HUES64 (cell line): ENCODE data around the gene ASS1.

Experiments used
- H3K27ac ChIP-seq: 2 replicates; pipeline ENCODE4 v1.7.0; 2013; ENCODE audit warnings: low read depth, low read length, inconsistent platforms
- H3K27me3 ChIP-seq: 2 replicates; pipeline ENCODE4 v1.6.1; 2013; ENCODE audit warnings: mild to moderate bottlenecking, low read length; ENCODE audit not compliant: insufficient read depth
- H3K36me3 ChIP-seq: 2 replicates; pipeline ENCODE4 v1.6.1; 2013; ENCODE audit warnings: mild to moderate bottlenecking, low read length; ENCODE audit not compliant: insufficient read depth
- H3K4me1 ChIP-seq: 2 replicates; pipeline ENCODE4 v1.6.1; 2013; ENCODE audit warnings: mild to moderate bottlenecking, low read length, moderate library complexity; ENCODE audit not compliant: insufficient read depth
- H3K4me3 ChIP-seq: 2 replicates; pipeline ENCODE4 v1.5.1; 2013; ENCODE audit warnings: mild to moderate bottlenecking, low read length, moderate library complexity
- H3K9ac ChIP-seq: 2 replicates; pipeline ENCODE4 v1.6.1; 2013; ENCODE audit warnings: mild to moderate bottlenecking, low read depth, low read length
- H3K9me3 ChIP-seq: 2 replicates; pipeline ENCODE4 v1.6.1; 2013; ENCODE audit warnings: low read depth, low read length; ENCODE audit not compliant: insufficient read depth
- WGBS: fragments of 150-250, 120-280 bp; methylation state at CpG from one replicate; pipeline ENCODE4 v1.1.7; 2013; ENCODE audit warnings: missing lambda C conversion rate; 5-methylcytosine and 5-hydroxymethylcytosine counted together

Gene ASS1

GRCh38 chr9:130478736-130479575 is 34.2 kb downstream of the ASS1 start:
- no peaks in the 10 kb centered on the region for H3K9me3 ChIP-seq
- no peak overlapping the region for H3K27ac ChIP-seq
- H3K36me3 ChIP-seq: no peaks in the 10 kb centered on the region
- WGBS: 90% methylated on average over 35 of the region's 35 CpGs
- no peak overlapping the region for H3K4me3 ChIP-seq
- peaks cover 7% of the 10 kb centered on the region for H3K4me1 ChIP-seq
- no peak overlapping the region for H3K9ac ChIP-seq
- peaks cover 3% of the 10 kb centered on the region; the same call in 1 of the 2 replicates for H3K27me3 ChIP-seq

- no peak overlapping the region for H3K27ac ChIP-seq
- H3K9ac ChIP-seq: no peak overlapping the region
- H3K27me3 ChIP-seq: peaks cover 3% of the 10 kb centered on the region; the same call in 1 of the 2 replicates
- no peaks in the 10 kb centered on the region for H3K36me3 ChIP-seq
- 0 out of 2 replicates have a peak, but pooled peaks cover under 1% of the 10 kb centered on the region for H3K4me1 ChIP-seq
- WGBS: 93% methylated on average over 18 of the region's 19 CpGs
- H3K4me3 ChIP-seq: no peak overlapping the region
- no peaks in the 10 kb centered on the region for H3K9me3 ChIP-seq
Measured at GRCh38 chr9:130479587-130479986, 34.8 kb downstream of the ASS1 start.

GRCh38 chr9:130480673-130481072 is 35.9 kb downstream of the ASS1 start:
- Histone ChIP-seq H3K9me3 (no peaks in the 10 kb centered on the region), H3K4me1 (no peaks in the 10 kb centered on the region), H3K27ac (no peak overlapping the region), H3K9ac (no peak overlapping the region), H3K27me3 (peaks cover 3% of the 10 kb centered on the region; the same call in 1 of the 2 replicates), H3K36me3 (no peaks in the 10 kb centered on the region), H3K4me3 (no peak overlapping the region)
- 74% methylated on average over 16 of the region's 16 CpGs for WGBS

GRCh38 chr9:130482463-130482862 is 37.7 kb downstream of the ASS1 start:
- H3K9ac ChIP-seq: no peak overlapping the region
- H3K9me3 ChIP-seq: no peaks in the 10 kb centered on the region
- WGBS: 79% methylated on average over 5 of the region's 5 CpGs
- peaks cover 3% of the 10 kb centered on the region; the same call in 1 of the 2 replicates for H3K27me3 ChIP-seq
- no peak overlapping the region for H3K4me3 ChIP-seq
- H3K27ac ChIP-seq: no peak overlapping the region
- no peaks in the 10 kb centered on the region for H3K36me3 ChIP-seq
- H3K4me1 ChIP-seq: no peaks in the 10 kb centered on the region

- Histone ChIP-seq H3K9ac (no peak overlapping the region), H3K4me1 (no peaks in the 10 kb centered on the region), H3K27ac (no peak overlapping the region), H3K9me3 (no peaks in the 10 kb centered on the region), H3K36me3 (no peaks in the 10 kb centered on the region), H3K4me3 (no peak overlapping the region), H3K27me3 (peaks cover 3% of the 10 kb centered on the region; the same call in 1 of the 2 replicates)
- WGBS: 45% methylated on average over 15 of the region's 16 CpGs
Measured at GRCh38 chr9:130483371-130483971, 38.7 kb downstream of the ASS1 start.

- no peaks in the 10 kb centered on the region for H3K4me1 ChIP-seq
- H3K9me3 ChIP-seq: no peaks in the 10 kb centered on the region
- whole genome bisulfite sequencing: 96% methylated on average over 20 of the region's 21 CpGs
- H3K36me3 ChIP-seq: peaks cover 1% of the 10 kb centered on the region; the same call in 1 of the 2 replicates
- no peak overlapping the region for H3K27ac ChIP-seq
- H3K4me3 ChIP-seq: no peak overlapping the region
- no peak overlapping the region for H3K9ac ChIP-seq
- H3K27me3 ChIP-seq: peaks cover 3% of the 10 kb centered on the region; the same call in 1 of the 2 replicates
Measured at GRCh38 chr9:130484362-130485072, 39.8 kb downstream of the ASS1 start.

GRCh38 chr9:130486103-130486502 is 41.3 kb downstream of the ASS1 start:
- H3K36me3 ChIP-seq: peaks cover 3% of the 10 kb centered on the region; the same call in 1 of the 2 replicates
- no peaks in the 10 kb centered on the region for H3K9me3 ChIP-seq
- 96% methylated on average over 6 of the region's 6 CpGs for WGBS
- peaks cover 3% of the 10 kb centered on the region; the same call in 1 of the 2 replicates for H3K27me3 ChIP-seq
- H3K27ac ChIP-seq: no peak overlapping the region
- H3K9ac ChIP-seq: no peak overlapping the region
- H3K4me1 ChIP-seq: no peaks in the 10 kb centered on the region
- H3K4me3 ChIP-seq: no peak overlapping the region

- Histone ChIP-seq H3K9ac (no peak overlapping the region), H3K4me1 (no peaks in the 10 kb centered on the region), H3K4me3 (no peak overlapping the region), H3K27me3 (peaks cover 3% of the 10 kb centered on the region; the same call in 1 of the 2 replicates), H3K36me3 (peaks cover 3% of the 10 kb centered on the region; the same call in 1 of the 2 replicates), H3K9me3 (no peaks in the 10 kb centered on the region), H3K27ac (no peak overlapping the region)
- WGBS: 99% methylated on average over 6 of the region's 6 CpGs
Measured at GRCh38 chr9:130487500-130487899, 42.7 kb downstream of the ASS1 start.

GRCh38 chr9:130488621-130489330 is 44.0 kb downstream of the ASS1 start:
- Histone ChIP-seq H3K36me3 (peaks cover 3% of the 10 kb centered on the region; the same call in 1 of the 2 replicates), H3K27me3 (no peaks in the 10 kb centered on the region), H3K9ac (no peak overlapping the region), H3K27ac (no peak overlapping the region), H3K9me3 (no peaks in the 10 kb centered on the region), H3K4me3 (no peak overlapping the region), H3K4me1 (no peaks in the 10 kb centered on the region)
- 95% methylated on average over 17 of the region's 18 CpGs for WGBS

- no peaks in the 10 kb centered on the region for H3K27me3 ChIP-seq
- H3K4me3 ChIP-seq: no peak overlapping the region
- H3K36me3 ChIP-seq: peaks cover 22% of the 10 kb centered on the region
- no peak overlapping the region for H3K27ac ChIP-seq
- H3K9me3 ChIP-seq: peaks cover 3% of the 10 kb centered on the region; the same call in 1 of the 2 replicates
- no peaks in the 10 kb centered on the region for H3K4me1 ChIP-seq
- no peak overlapping the region for H3K9ac ChIP-seq
- WGBS: 91% methylated on average over 19 of the region's 19 CpGs
Measured at GRCh38 chr9:130490981-130491380, 46.2 kb downstream of the ASS1 start.
